ENCODE results near the gene RABGAP1L.

Gene RABGAP1L

GRCh38 chr1:174666248-174666647 lies 506.9 kb downstream of the RABGAP1L start:
- Histone ChIP-seq H3K9ac (ENCODE audit: low read length) (no peak overlapping the region), H3K27me3 (ENCODE audit: low read depth, low read length) (no peaks in the 10 kb centered on the region), H3K4me3 (ENCODE audit: low read length) (no peak overlapping the region)

GRCh38 chr1:174671826-174672225 lies 512.5 kb downstream of the RABGAP1L start:
- Histone ChIP-seq H3K9me3 (ENCODE audit: insufficient read depth, low read length) (no peaks in the 10 kb centered on the region), H3K79me2 (ENCODE audit: low read length) (no peaks in the 10 kb centered on the region), H4K20me1 (ENCODE audit: insufficient read depth, low read length) (no peaks in the 10 kb centered on the region), H3K27me3 (ENCODE audit: low read depth, low read length) (no peaks in the 10 kb centered on the region), H3K4me1 (ENCODE audit: low read length) (no peaks in the 10 kb centered on the region), H3K27ac (ENCODE audit: low read length) (no peak overlapping the region), H3K36me3 (replicated peaks; ENCODE audit: low read depth, low read length) (peaks cover 3% of the 10 kb centered on the region), H3K4me3 (ENCODE audit: low read length) (no peak overlapping the region), H3K4me2 (ENCODE audit: low read length) (no peak overlapping the region), H3K9ac (ENCODE audit: low read length) (no peak overlapping the region), H2AFZ (ENCODE audit: low read depth, low read length) (no peak overlapping the region)
- no peak for TF ChIP-seq CTCF (IDR thresholded peaks at IDR 0.05; ENCODE audit: low read depth, low read length)
- no peak for TF ChIP-seq EZH2phosphoT487 (IDR thresholded peaks at IDR 0.05; ENCODE audit: low read depth)

More at GRCh38 chr1:174666248-174666647, 506.9 kb downstream of the RABGAP1L start:
- no peaks in the 10 kb centered on the region for H3K9me3 ChIP-seq (ENCODE audit: insufficient read depth, low read length)
- H3K27ac ChIP-seq (ENCODE audit: low read length), result no peak overlapping the region
- no peak overlapping the region for H3K4me2 ChIP-seq (ENCODE audit: low read length)
- H3K79me2 ChIP-seq (ENCODE audit: low read length), result no peaks in the 10 kb centered on the region
- no peaks in the 10 kb centered on the region; the same call in 1 of the 2 replicates for H4K20me1 ChIP-seq (ENCODE audit: insufficient read depth, low read length)
- peaks cover 3% of the 10 kb centered on the region for H3K36me3 ChIP-seq (replicated peaks; ENCODE audit: low read depth, low read length)
- H3K4me1 ChIP-seq (ENCODE audit: low read length), result no peaks in the 10 kb centered on the region
- TF ChIP-seq CTCF (IDR thresholded peaks at IDR 0.05; ENCODE audit: low read depth, low read length) (no peak), EZH2phosphoT487 (IDR thresholded peaks at IDR 0.05; ENCODE audit: low read depth) (no peak)
- H2AFZ ChIP-seq (ENCODE audit: low read depth, low read length), result no peak overlapping the region

DNA sequence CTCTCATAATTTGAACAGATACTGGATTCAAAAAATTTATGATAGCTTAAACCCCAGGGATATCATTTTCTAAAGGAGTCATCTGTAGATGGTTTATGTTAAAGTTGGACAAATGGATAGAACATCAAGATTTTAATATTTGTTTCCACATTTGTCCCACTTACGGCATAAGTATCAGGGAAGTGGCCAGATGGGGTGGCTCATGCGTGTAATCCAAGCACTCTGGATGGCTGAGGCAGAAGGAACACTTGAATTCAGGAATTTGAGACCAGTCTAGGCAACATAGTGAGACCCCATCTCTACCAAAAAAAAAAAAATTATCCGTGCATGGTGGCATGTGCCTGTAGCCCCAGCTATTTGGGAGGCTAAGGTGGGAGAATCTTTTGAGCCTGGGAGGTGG lies 517.5 kb downstream of the RABGAP1L start:
- H3K36me3 ChIP-seq (replicated peaks; ENCODE audit: low read depth, low read length), result no peaks in the 10 kb centered on the region
- no peaks in the 10 kb centered on the region for H4K20me1 ChIP-seq (ENCODE audit: insufficient read depth, low read length)
- no peak for TF ChIP-seq CTCF (IDR thresholded peaks at IDR 0.05; ENCODE audit: low read depth, low read length)
- TF ChIP-seq EZH2phosphoT487 (IDR thresholded peaks at IDR 0.05; ENCODE audit: low read depth), result no peak
- H3K27me3 ChIP-seq (ENCODE audit: low read depth, low read length), result no peaks in the 10 kb centered on the region
- no peaks in the 10 kb centered on the region for H3K79me2 ChIP-seq (ENCODE audit: low read length)
- H3K4me2 ChIP-seq (ENCODE audit: low read length), result no peak overlapping the region
- no peaks in the 10 kb centered on the region for H3K4me1 ChIP-seq (ENCODE audit: low read length)
- no peak overlapping the region for H3K27ac ChIP-seq (ENCODE audit: low read length)
- H3K4me3 ChIP-seq (ENCODE audit: low read length), result no peak overlapping the region
- no peaks in the 10 kb centered on the region for H3K9me3 ChIP-seq (ENCODE audit: insufficient read depth, low read length)
- H2AFZ ChIP-seq (ENCODE audit: low read depth, low read length), result no peak overlapping the region
- no peak overlapping the region for H3K9ac ChIP-seq (ENCODE audit: low read length)

GRCh38 chr1:174678657-174679056 lies 519.3 kb downstream of the RABGAP1L start:
- H4K20me1 ChIP-seq (ENCODE audit: insufficient read depth, low read length), result no peaks in the 10 kb centered on the region
- no peak overlapping the region for H3K9ac ChIP-seq (ENCODE audit: low read length)
- H3K27ac ChIP-seq (ENCODE audit: low read length), result no peak overlapping the region
- TF ChIP-seq EZH2phosphoT487 (IDR thresholded peaks at IDR 0.05; ENCODE audit: low read depth), result no peak
- TF ChIP-seq CTCF (IDR thresholded peaks at IDR 0.05; ENCODE audit: low read depth, low read length), result no peak
- H3K4me3 ChIP-seq (ENCODE audit: low read length), result no peak overlapping the region
- no peaks in the 10 kb centered on the region for H3K4me1 ChIP-seq (ENCODE audit: low read length)
- no peaks in the 10 kb centered on the region for H3K27me3 ChIP-seq (ENCODE audit: low read depth, low read length)
- no peak overlapping the region for H2AFZ ChIP-seq (ENCODE audit: low read depth, low read length)
- no peaks in the 10 kb centered on the region for H3K79me2 ChIP-seq (ENCODE audit: low read length)
- no peaks in the 10 kb centered on the region for H3K9me3 ChIP-seq (ENCODE audit: insufficient read depth, low read length)
- no peak overlapping the region for H3K4me2 ChIP-seq (ENCODE audit: low read length)
- no peaks in the 10 kb centered on the region for H3K36me3 ChIP-seq (replicated peaks; ENCODE audit: low read depth, low read length)
